K562 (cell line): Measurements from ENCODE around the gene POLRMT. TPM values are rescaled to one million over a fixed set of nuclear protein-coding genes. Genes with fewer than 3 reads are reported as not detected.

Source experiments
- CBX1 ChIP-seq: sonication (generic); IDR thresholded peaks from 2 replicates; pipeline ENCODE4 v1.6.1; 2016; ENCODE audit warnings: antibody characterized with exemption, low read depth, mild to moderate bottlenecking
- CBX8 ChIP-seq: fragments of 200-600 bp; sonication (generic); IDR thresholded peaks from 2 replicates; pipeline ENCODE4 v1.6.1; 2012; ENCODE audit warnings: borderline replicate concordance, mixed run types, low read depth, mild to moderate bottlenecking, moderate library complexity, mixed read lengths, low read length, control low read depth, inconsistent platforms; ENCODE audit not compliant: poor library complexity, severe bottlenecking; ENCODE audit errors: extremely low read depth
- CHD2 ChIP-seq: IDR thresholded peaks from 2 replicates; pipeline ENCODE4 v1.6.1; 2011; ENCODE audit warnings: low read depth, low read length
- FIP1L1 ChIP-seq: fragments of 200-400 bp; formaldehyde crosslinking; IDR thresholded peaks from 2 replicates; pipeline ENCODE4 v1.6.1; 2018; ENCODE audit warnings: mild to moderate bottlenecking, low read depth, low read length; ENCODE audit not compliant: poor library complexity, severe bottlenecking
- HOXB6 ChIP-seq: fragments of 250-450 bp; sonication (Bioruptor Pico); IDR thresholded peaks from 2 replicates; pipeline ENCODE4 v1.5.1; 2022; ENCODE audit warnings: mild to moderate bottlenecking, borderline replicate concordance
- KAT8 ChIP-seq: fragments of 450-650 bp; IDR thresholded peaks from 2 replicates; pipeline ENCODE4 v1.6.1; 2016; ENCODE audit warnings: low read depth, mild to moderate bottlenecking
- NCOA6 ChIP-seq: fragments of 450-650 bp; IDR thresholded peaks from 2 replicates; pipeline ENCODE4 v1.6.1; 2017; ENCODE audit warnings: mild to moderate bottlenecking
- NEUROD1 ChIP-seq: fragments of 150-350 bp; IDR thresholded peaks from 2 replicates; pipeline ENCODE4 v1.6.1; 2014; ENCODE audit warnings: borderline replicate concordance, low read length, low read depth; ENCODE audit not compliant: partially characterized antibody
- PHF21A ChIP-seq: fragments of 450-650 bp; IDR thresholded peaks from 2 replicates; pipeline ENCODE4 v1.6.1; 2017; ENCODE audit warnings: low read depth, borderline replicate concordance
- RBM34 ChIP-seq: fragments of 200-400 bp; formaldehyde crosslinking; IDR thresholded peaks from 2 replicates; pipeline ENCODE4 v1.6.1; 2018; ENCODE audit warnings: low read length, borderline replicate concordance; ENCODE audit not compliant: insufficient read depth
- SAP30 ChIP-seq: fragments of 200-600 bp; sonication (generic); IDR thresholded peaks from 2 replicates; pipeline ENCODE4 v1.6.1; 2012; ENCODE audit warnings: borderline replicate concordance, low read depth, mild to moderate bottlenecking, moderate library complexity, low read length, control low read depth, inconsistent platforms; ENCODE audit not compliant: insufficient read depth, poor library complexity, severe bottlenecking
- SRSF7 ChIP-seq: fragments of 200-400 bp; formaldehyde crosslinking; optimal IDR thresholded peaks from 2 replicates; pipeline ENCODE3; 2017; ENCODE audit warnings: mild to moderate bottlenecking, low read depth, low read length
- TCFL5 ChIP-seq: fragments of 250-450 bp; sonication (Bioruptor Pico); conservative IDR thresholded peaks from 2 replicates; pipeline ENCODE4 v1.6.1; 2021; ENCODE audit warnings: mild to moderate bottlenecking, moderate library complexity, matching md5 sums
- ZFP30 ChIP-seq: fragments of 250-450 bp; sonication (Bioruptor Pico); IDR thresholded peaks from 2 replicates; pipeline ENCODE4 v1.8.0; 2022; ENCODE audit warnings: moderate library complexity, mild to moderate bottlenecking, inconsistent platforms, borderline replicate concordance
- ZNF121 ChIP-seq: sonication (generic); formaldehyde crosslinking; conservative IDR thresholded peaks from 2 replicates; pipeline ENCODE4 v1.8.0; 2022; ENCODE audit warnings: missing genetic modification reagents
- ZNF23 ChIP-seq: fragments of 250-450 bp; sonication (Bioruptor Pico); IDR thresholded peaks from 2 replicates; pipeline ENCODE4 v1.4.0; 2020; ENCODE audit warnings: mild to moderate bottlenecking
- polyA plus RNA-seq, 8 experiments: library from polyadenylated mRNA; depleted of rRNA in 4 of 8; stranded (reverse) in 5 of 8; unstranded in 3 of 8; fragments of >200 nt; fragmentation: Nextera tagmentation in 2 of 8; fragmentation: Illumina TruSeq in 1 of 8; extraction: Ambion mirVana in 2 of 8; extraction: Trizol in 1 of 8; gene quantifications; 2 replicates each; pipeline versions ENCODE4 v1.2.1 to v1.2.3, GENCODE V29; 2011 to 2014; ENCODE audit warnings: inconsistent platforms in 1 of 8, missing spikeins in 1 of 8
- total RNA-seq, 7 experiments: library from RNA; depleted of rRNA in 6 of 7; stranded (reverse); fragments of >200 nt in 6 of 7; fragmentation: Illumina TruSeq in 2 of 7; extraction: Trizol in 2 of 7; gene quantifications; 2 replicates each; pipeline versions ENCODE4 v1.2.1 to v1.2.3, GENCODE V29; 2011 to 2021; ENCODE audit warnings: low replicate concordance in 1 of 7
- TF ChIP-seq, protein P1 (sequence below): sonication (generic); formaldehyde crosslinking; IDR thresholded peaks from 2 replicates; pipeline ENCODE4 v1.8.0; 2022; ENCODE audit warnings: missing genetic modification reagents, mild to moderate bottlenecking, moderate library complexity, borderline replicate concordance
- TF ChIP-seq, protein P2 (sequence below): sonication (generic); formaldehyde crosslinking; IDR thresholded peaks from 2 replicates; pipeline ENCODE4 v1.9.0; 2022; ENCODE audit warnings: mild to moderate bottlenecking, missing genetic modification reagents
- TF ChIP-seq, protein P3 (sequence below): fragments of 450-650 bp; formaldehyde crosslinking; IDR thresholded peaks from 2 replicates; pipeline ENCODE4 v1.4.0; 2020; ENCODE audit warnings: mild to moderate bottlenecking
- TF ChIP-seq, protein P4 (sequence below): sonication (generic); formaldehyde crosslinking; IDR thresholded peaks from 2 replicates; pipeline ENCODE4 v1.8.1; 2023; ENCODE audit warnings: mild to moderate bottlenecking, missing genetic modification reagents
- TF ChIP-seq, protein P5 (sequence below): fragments of 450-650 bp; formaldehyde crosslinking; IDR thresholded peaks from 2 replicates; pipeline ENCODE4 v1.4.0; 2020; ENCODE audit warnings: mild to moderate bottlenecking, mixed read lengths

The POLRMT gene
- total and polyA plus RNA-seq, 9 of the 15 experiments (the other 6 are each of a cell fraction or from before 2014, with no cell fraction given): 30.3 to 144 (median 68.0) TPM

DNA sequence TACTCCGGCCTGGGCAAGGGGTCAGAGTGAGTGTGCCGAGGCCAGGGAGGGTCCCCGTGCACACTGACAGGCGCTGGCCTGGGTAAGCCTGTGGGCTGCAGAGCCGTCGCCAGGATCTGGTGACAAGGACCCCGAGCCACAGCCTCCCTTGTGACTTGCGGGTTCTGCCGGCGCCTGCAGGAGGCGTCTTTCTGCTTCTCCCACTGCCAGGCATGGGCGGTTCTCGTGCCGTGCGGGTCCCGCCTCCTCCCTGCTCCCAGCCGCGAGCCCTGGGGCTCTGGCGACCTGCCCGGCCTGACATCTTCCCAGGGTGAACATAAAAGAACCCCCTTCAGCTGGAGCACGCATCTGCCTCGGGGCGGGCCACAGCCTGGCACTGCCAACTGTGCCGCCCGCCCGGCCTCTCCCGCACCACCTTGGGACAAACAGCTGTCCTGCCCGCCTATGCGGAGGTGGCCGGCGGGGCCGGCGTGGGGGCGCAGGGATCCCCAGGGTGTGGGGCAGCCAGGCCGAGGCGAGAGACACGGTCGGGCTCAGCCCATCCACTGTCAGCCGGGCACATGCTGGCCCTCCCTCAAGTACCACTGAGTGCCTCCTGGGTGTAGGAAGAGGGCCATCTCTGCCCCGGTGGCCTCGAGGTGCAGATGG is 45.1 kb downstream of the POLRMT start (continued):
- TF ChIP-seq, protein P1, sequence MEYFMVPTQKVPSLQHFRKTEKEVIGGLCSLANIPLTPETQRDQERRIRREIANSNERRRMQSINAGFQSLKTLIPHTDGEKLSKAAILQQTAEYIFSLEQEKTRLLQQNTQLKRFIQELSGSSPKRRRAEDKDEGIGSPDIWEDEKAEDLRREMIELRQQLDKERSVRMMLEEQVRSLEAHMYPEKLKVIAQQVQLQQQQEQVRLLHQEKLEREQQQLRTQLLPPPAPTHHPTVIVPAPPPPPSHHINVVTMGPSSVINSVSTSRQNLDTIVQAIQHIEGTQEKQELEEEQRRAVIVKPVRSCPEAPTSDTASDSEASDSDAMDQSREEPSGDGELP: peak; percentile 44; the same call in 1 of the 2 replicates
- TF ChIP-seq ZFP30 (no peak), TCFL5 (no peak), RBM34 (no peak), SAP30 (no peak), ZNF121 (CRISPR knock-in tag) (no peak), HOXB6 (CRISPR knock-in tag) (no peak), CBX1 (no peak), NCOA6 (no peak), CHD2 (no peak), ZNF23 (CRISPR knock-in tag) (no peak), CBX8 (no peak), KAT8 (no peak), NEUROD1 (no peak), FIP1L1 (no peak), PHF21A (no peak), SRSF7 (no peak)
- TF ChIP-seq, protein P2, sequence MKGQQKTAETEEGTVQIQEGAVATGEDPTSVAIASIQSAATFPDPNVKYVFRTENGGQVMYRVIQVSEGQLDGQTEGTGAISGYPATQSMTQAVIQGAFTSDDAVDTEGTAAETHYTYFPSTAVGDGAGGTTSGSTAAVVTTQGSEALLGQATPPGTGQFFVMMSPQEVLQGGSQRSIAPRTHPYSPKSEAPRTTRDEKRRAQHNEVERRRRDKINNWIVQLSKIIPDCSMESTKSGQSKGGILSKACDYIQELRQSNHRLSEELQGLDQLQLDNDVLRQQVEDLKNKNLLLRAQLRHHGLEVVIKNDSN (CRISPR knock-in tag): no peak; the same call in 1 of the 2 replicates
- TF ChIP-seq, protein P3, sequence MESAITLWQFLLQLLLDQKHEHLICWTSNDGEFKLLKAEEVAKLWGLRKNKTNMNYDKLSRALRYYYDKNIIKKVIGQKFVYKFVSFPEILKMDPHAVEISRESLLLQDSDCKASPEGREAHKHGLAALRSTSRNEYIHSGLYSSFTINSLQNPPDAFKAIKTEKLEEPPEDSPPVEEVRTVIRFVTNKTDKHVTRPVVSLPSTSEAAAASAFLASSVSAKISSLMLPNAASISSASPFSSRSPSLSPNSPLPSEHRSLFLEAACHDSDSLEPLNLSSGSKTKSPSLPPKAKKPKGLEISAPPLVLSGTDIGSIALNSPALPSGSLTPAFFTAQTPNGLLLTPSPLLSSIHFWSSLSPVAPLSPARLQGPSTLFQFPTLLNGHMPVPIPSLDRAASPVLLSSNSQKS (CRISPR knock-in tag): no peak
- TF ChIP-seq, protein P4, sequence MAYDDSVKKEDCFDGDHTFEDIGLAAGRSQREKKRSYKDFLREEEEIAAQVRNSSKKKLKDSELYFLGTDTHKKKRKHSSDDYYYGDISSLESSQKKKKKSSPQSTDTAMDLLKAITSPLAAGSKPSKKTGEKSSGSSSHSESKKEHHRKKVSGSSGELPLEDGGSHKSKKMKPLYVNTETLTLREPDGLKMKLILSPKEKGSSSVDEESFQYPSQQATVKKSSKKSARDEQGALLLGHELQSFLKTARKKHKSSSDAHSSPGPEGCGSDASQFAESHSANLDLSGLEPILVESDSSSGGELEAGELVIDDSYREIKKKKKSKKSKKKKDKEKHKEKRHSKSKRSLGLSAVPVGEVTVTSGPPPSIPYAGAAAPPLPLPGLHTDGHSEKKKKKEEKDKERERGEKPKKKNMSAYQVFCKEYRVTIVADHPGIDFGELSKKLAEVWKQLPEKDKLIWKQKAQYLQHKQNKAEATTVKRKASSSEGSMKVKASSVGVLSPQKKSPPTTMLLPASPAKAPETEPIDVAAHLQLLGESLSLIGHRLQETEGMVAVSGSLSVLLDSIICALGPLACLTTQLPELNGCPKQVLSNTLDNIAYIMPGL (CRISPR knock-in tag): no peak
- TF ChIP-seq, protein P5, sequence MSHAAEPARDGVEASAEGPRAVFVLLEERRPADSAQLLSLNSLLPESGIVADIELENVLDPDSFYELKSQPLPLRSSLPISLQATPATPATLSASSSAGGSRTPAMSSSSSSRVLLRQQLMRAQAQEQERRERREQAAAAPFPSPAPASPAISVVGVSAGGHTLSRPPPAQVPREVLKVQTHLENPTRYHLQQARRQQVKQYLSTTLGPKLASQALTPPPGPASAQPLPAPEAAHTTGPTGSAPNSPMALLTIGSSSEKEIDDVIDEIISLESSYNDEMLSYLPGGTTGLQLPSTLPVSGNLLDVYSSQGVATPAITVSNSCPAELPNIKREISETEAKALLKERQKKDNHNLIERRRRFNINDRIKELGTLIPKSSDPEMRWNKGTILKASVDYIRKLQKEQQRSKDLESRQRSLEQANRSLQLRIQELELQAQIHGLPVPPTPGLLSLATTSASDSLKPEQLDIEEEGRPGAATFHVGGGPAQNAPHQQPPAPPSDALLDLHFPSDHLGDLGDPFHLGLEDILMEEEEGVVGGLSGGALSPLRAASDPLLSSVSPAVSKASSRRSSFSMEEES (CRISPR knock-in tag): no peak
